IMR-90 (cell line): Measurements from ENCODE around the gene GLYATL1. TPM values are rescaled to one million over a fixed set of nuclear protein-coding genes. Genes with fewer than 3 reads are reported as not detected.

Experiments
- ATAC-seq: fragments of 200-7000 bp; cut with Tn5 transposase; 2 replicates; pipeline ENCODE4 v1.9.1; 2020; ENCODE audit warnings: low read depth, mild to moderate bottlenecking, moderate library complexity
- BruUV-seq: library from RNA; stranded (reverse); fragments of 400-500 nt; replicated peaks from 2 replicates; lab custom pipeline; 2021; lab: Mats Ljungman, UMichigan
- CTCF ChIA-PET: fragments of 300-600 bp; formaldehyde crosslinking; extraction: SDS; loops from one replicate; lab custom pipeline; 2021; ENCODE audit warnings: antibody characterized with exemption; lab: Yijun Ruan, JAX
- POLR2A ChIA-PET: fragments of 300-600 bp; sonication (Branson Sonifier 250); formaldehyde crosslinking; loops from one replicate; lab custom pipeline; 2022; ENCODE audit warnings: antibody characterized with exemption; ENCODE audit not compliant: unreplicated experiment; lab: Charles Lee
- DNase-seq: peaks from one replicate; pipeline ENCODE4 v3.0.0; 2013
- H2AFZ ChIP-seq: replicated peaks from 2 replicates; pipeline ENCODE3; 2013; ENCODE audit warnings: low read length, mild to moderate bottlenecking; ENCODE audit not compliant: poor library complexity
- H2AK5ac ChIP-seq: 2 replicates; pipeline ENCODE4 v1.6.1; 2013; ENCODE audit warnings: low read depth, low read length, inconsistent platforms
- H2AK9ac ChIP-seq: replicated peaks from 2 replicates; pipeline ENCODE3; 2013; ENCODE audit warnings: mild to moderate bottlenecking, low read depth, low read length, moderate library complexity; ENCODE audit not compliant: poor library complexity
- H2BK120ac ChIP-seq: 2 replicates; pipeline ENCODE4 v1.6.1; 2013; ENCODE audit warnings: low read depth, low read length, inconsistent platforms
- H2BK15ac ChIP-seq: 3 replicates; pipeline ENCODE4 v1.6.1; 2013; ENCODE audit warnings: low read depth, low read length, inconsistent platforms
- H2BK20ac ChIP-seq: 2 replicates; pipeline ENCODE4 v1.6.1; 2013; ENCODE audit warnings: low read depth, mild to moderate bottlenecking, inconsistent platforms, low read length, moderate library complexity
- H2BK5ac ChIP-seq: 2 replicates; pipeline ENCODE4 v1.6.1; 2013; ENCODE audit warnings: mild to moderate bottlenecking, low read depth, low read length, inconsistent platforms; ENCODE audit not compliant: poor library complexity, severe bottlenecking
- H3K14ac ChIP-seq: replicated peaks from 2 replicates; pipeline ENCODE4 v1.6.1; 2013; ENCODE audit warnings: low read depth, low read length, inconsistent platforms
- H3K18ac ChIP-seq: 2 replicates; pipeline ENCODE4 v1.6.1; 2013; ENCODE audit warnings: low read depth, low read length, control low read depth
- H3K23ac ChIP-seq: 2 replicates; pipeline ENCODE4 v1.6.1; 2013; ENCODE audit warnings: low read depth, low read length, inconsistent platforms
- H3K27ac ChIP-seq: 2 replicates; pipeline ENCODE4 v1.5.1; 2013; ENCODE audit warnings: mild to moderate bottlenecking, control low read depth, low read length; ENCODE audit not compliant: insufficient read depth
- H3K27me3 ChIP-seq: 2 replicates; pipeline ENCODE4 v1.6.1; 2013; ENCODE audit warnings: low read length; ENCODE audit not compliant: control insufficient read depth, insufficient read depth
- H3K36me3 ChIP-seq: 2 replicates; pipeline ENCODE4 v1.6.1; 2013; ENCODE audit warnings: low read length, mixed read lengths; ENCODE audit not compliant: control insufficient read depth, insufficient read depth
- H3K4ac ChIP-seq: 2 replicates; pipeline ENCODE4 v1.6.1; 2013; ENCODE audit warnings: low read depth, low read length, inconsistent platforms
- H3K4me1 ChIP-seq: 2 replicates; pipeline ENCODE4 v1.6.1; 2013; ENCODE audit warnings: low read length, mixed read lengths; ENCODE audit not compliant: control insufficient read depth, insufficient read depth
- H3K4me2 ChIP-seq: 2 replicates; pipeline ENCODE4 v1.6.1; 2013; ENCODE audit warnings: low read depth, mild to moderate bottlenecking, control low read depth, low read length, moderate library complexity
- H3K4me3 ChIP-seq: 2 replicates; pipeline ENCODE4 v1.5.1; 2013; ENCODE audit warnings: low read depth, mild to moderate bottlenecking, control low read depth, low read length, moderate library complexity; ENCODE audit not compliant: insufficient read depth
- H3K56ac ChIP-seq: 2 replicates; pipeline ENCODE4 v1.6.1; 2013; ENCODE audit warnings: low read length, inconsistent platforms; ENCODE audit not compliant: insufficient read depth; ENCODE audit errors: extremely low read depth
- H3K79me1 ChIP-seq, 2 experiments: 2 replicates each; pipeline ENCODE4 v1.6.1; 2013; ENCODE audit warnings: low read length in 2 of 2, inconsistent platforms in 1 of 2, low read depth in 1 of 2
- H3K9ac ChIP-seq: 2 replicates; pipeline ENCODE4 v1.6.1; 2013; ENCODE audit warnings: low read depth, low read length, control low read depth
- H3K9me1 ChIP-seq: 2 replicates; pipeline ENCODE4 v1.6.1; 2013; ENCODE audit warnings: low read length, inconsistent platforms; ENCODE audit not compliant: insufficient read depth
- H3K9me3 ChIP-seq: 2 replicates; pipeline ENCODE4 v1.6.1; 2013; ENCODE audit warnings: low read length; ENCODE audit not compliant: control insufficient read depth, insufficient read depth
- H4K20me1 ChIP-seq: 2 replicates; pipeline ENCODE4 v1.6.1; 2013; ENCODE audit warnings: low read length, inconsistent platforms; ENCODE audit not compliant: insufficient read depth
- H4K5ac ChIP-seq: 2 replicates; pipeline ENCODE4 v1.6.1; 2013; ENCODE audit warnings: mild to moderate bottlenecking, low read depth, low read length, control low read depth
- H4K8ac ChIP-seq, 2 experiments: 2 replicates each; pipeline ENCODE4 v1.6.1; 2013; ENCODE audit warnings: low read depth in 2 of 2, low read length in 2 of 2, control low read depth in 1 of 2, inconsistent platforms in 1 of 2
- H4K91ac ChIP-seq: 2 replicates; pipeline ENCODE4 v1.6.1; 2013; ENCODE audit warnings: low read depth, low read length, inconsistent platforms; ENCODE audit not compliant: insufficient read depth
- SMC3 ChIP-seq: fragments of 150-350 bp; IDR thresholded peaks from 2 replicates; pipeline ENCODE4 v1.6.1; 2016; ENCODE audit warnings: low read depth, mild to moderate bottlenecking, antibody characterized with exemption, low read length, moderate library complexity
- WGBS, 2 experiments: methylation state at CpG; one replicate each; pipeline versions ENCODE4 v1.1.5 to v1.1.7; 2013; ENCODE audit warnings: missing lambda C conversion rate in 2 of 2; ENCODE audit not compliant: insufficient read length in 1 of 2; ENCODE audit errors: extremely low coverage in 2 of 2; 5-methylcytosine and 5-hydroxymethylcytosine counted together
- dilution Hi-C: fragments of 300-500 bp; cut with HindIII; formaldehyde crosslinking; loops from one replicate; pipeline ENCODE4 v1.14.3; 2018; ENCODE audit warnings: low sequenced_read_pairs; ENCODE audit not compliant: unreplicated experiment
- in situ Hi-C: fragments of 300-500 bp; cut with MboI; formaldehyde crosslinking; loops from 3 replicates; pipeline ENCODE4 v1.14.3; 2019; ENCODE audit warnings: low sequenced_read_pairs, inconsistent platforms, mixed read lengths
- intact Hi-C: fragments of 100-400 bp; cut with micrococcal nuclease; formaldehyde crosslinking; loops from 2 replicates; pipeline ENCODE4 v1.10.0; 2022
- polyA plus RNA-seq, 3 experiments: library from polyadenylated mRNA; depleted of rRNA; stranded (reverse); fragments of >200 nt; gene quantifications; 2 replicates each; pipeline ENCODE4 v1.2.3, GENCODE V29; 2012; ENCODE audit warnings: low replicate concordance in 1 of 3
- total RNA-seq: library from RNA; depleted of rRNA; stranded (reverse); fragments of >200 nt; gene quantifications from 2 replicates; pipeline ENCODE4 v1.2.3, GENCODE V29; 2012
- TF ChIP-seq, protein P1 (sequence below): conservative IDR thresholded peaks from 2 replicates; pipeline ENCODE4 v1.5.1; 2012; ENCODE audit warnings: mild to moderate bottlenecking, low read depth, low read length, improper control_type of control experiment

The GLYATL1 gene
- total and polyA plus RNA-seq, 2 of the 4 experiments (the other 2 are of a cell fraction) = 0.54 to 0.58 TPM

DNA sequence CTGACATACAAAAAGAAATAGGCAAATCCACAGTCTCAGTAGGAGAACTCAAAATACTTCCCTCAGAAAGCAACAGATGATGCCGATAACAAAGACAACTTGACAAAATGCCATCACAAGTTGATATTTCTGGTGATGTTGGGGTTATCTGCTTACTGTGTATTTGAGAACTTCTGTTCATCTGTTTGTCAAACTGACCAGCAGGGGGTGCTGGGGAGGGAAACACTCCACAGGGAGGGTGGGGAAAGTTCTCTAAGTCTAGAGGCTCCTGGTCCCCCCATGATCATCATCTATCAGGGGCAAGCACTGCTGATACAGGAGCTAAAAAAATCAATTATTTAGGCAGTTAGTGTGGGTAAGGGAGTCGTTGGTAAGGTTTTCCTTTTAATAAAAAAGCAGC lies 19.2 kb downstream of the GLYATL1 start:
- intact Hi-C loops = no loop called here
- Histone ChIP-seq H3K9ac (no peak overlapping the region), H2BK5ac (no peak overlapping the region), H2AK5ac (no peak overlapping the region), H3K9me1 (no peaks in the 10 kb centered on the region), H3K14ac (no peak overlapping the region), H3K36me3 (no peaks in the 10 kb centered on the region), H2BK120ac (no peak overlapping the region), H3K27ac (no peak overlapping the region), H3K9me3 (no peaks in the 10 kb centered on the region), H3K4me2 (no peak overlapping the region), H3K4me3 (no peak overlapping the region), H2BK15ac (no peak overlapping the region), H2BK20ac (no peak overlapping the region), H3K79me1 (no peaks in the 10 kb centered on the region), H2AFZ (no peak overlapping the region), H3K23ac (no peak overlapping the region), H4K91ac (no peak overlapping the region), H3K18ac (no peak overlapping the region), H3K27me3 (peaks cover 1% of the 10 kb centered on the region; the same call in 1 of the 2 replicates), H4K20me1 (no peaks in the 10 kb centered on the region), H4K8ac (no peak overlapping the region), H2AK9ac (no peak overlapping the region), H4K5ac (no peak overlapping the region), H3K4me1 (no peaks in the 10 kb centered on the region), H3K4ac (no peak overlapping the region), H3K56ac (no peak overlapping the region)
- TF ChIP-seq, protein P1, sequence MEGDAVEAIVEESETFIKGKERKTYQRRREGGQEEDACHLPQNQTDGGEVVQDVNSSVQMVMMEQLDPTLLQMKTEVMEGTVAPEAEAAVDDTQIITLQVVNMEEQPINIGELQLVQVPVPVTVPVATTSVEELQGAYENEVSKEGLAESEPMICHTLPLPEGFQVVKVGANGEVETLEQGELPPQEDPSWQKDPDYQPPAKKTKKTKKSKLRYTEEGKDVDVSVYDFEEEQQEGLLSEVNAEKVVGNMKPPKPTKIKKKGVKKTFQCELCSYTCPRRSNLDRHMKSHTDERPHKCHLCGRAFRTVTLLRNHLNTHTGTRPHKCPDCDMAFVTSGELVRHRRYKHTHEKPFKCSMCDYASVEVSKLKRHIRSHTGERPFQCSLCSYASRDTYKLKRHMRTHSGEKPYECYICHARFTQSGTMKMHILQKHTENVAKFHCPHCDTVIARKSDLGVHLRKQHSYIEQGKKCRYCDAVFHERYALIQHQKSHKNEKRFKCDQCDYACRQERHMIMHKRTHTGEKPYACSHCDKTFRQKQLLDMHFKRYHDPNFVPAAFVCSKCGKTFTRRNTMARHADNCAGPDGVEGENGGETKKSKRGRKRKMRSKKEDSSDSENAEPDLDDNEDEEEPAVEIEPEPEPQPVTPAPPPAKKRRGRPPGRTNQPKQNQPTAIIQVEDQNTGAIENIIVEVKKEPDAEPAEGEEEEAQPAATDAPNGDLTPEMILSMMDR = peak; percentile 28
- TF ChIP-seq SMC3 = no peak
- DNase-seq = no peak
- WGBS, 2 experiments = no CpG with 5 or more reads among the region's 2 CpGs
- ChIA-PET CTCF (interaction anchor here (0.6 kb wide), 2 partner anchors 25 to 177 kb away, joined by 4 read pairs; no protein-coding TSS in a partner anchor), POLR2A (no interaction called here)
- in situ Hi-C loops = loop anchor here (25.0 kb wide), 1 partner anchor 96 kb away; no protein-coding TSS in a partner anchor
- no TSS peak for BruUV-seq
- dilution Hi-C loops = no loop called here
- ATAC-seq = no peak
